T-helper 2 cell treated with Interferon-gamma antibody and Interleukin-4, amounts not matched to agents 100 ng/mL and 5 ng/mL, for 36 hours (primary cell): ENCODE results near the gene UBL4A. TPM values are rescaled to one million over a fixed set of nuclear protein-coding genes. Genes with fewer than 3 reads are reported as not detected.

Source experiments
- intact Hi-C: fragments of 100-400 bp; cut with micrococcal nuclease; formaldehyde crosslinking; loops from one replicate; pipeline ENCODE4 v1.15.1; 2023
- total RNA-seq: library from RNA; stranded (reverse); gene quantifications from 2 replicates; pipeline ENCODE4 v1.2.3, GENCODE V29; 2022

UBL4A gene
- total RNA-seq, 1 donor from 2014 or later: 43.7 TPM

- intact Hi-C loops: loop anchor here (5.0 kb wide), 1 partner anchor 35 kb away; the partner anchor contains the start of gene LAGE3
These were observed 44.3 kb downstream of the UBL4A start for GRCh38 chrX:154441984-154442707.

- intact Hi-C loops: loop anchor here (5.0 kb wide), 1 partner anchor 36 kb away; the partner anchor contains the start of gene LAGE3
These were observed 44.9 kb downstream of the UBL4A start for GRCh38 chrX:154441564-154441963.

GRCh38 chrX:154440623-154441357, 45.6 kb downstream of the UBL4A start:
- intact Hi-C loops: loop anchor here (5.0 kb wide), 1 partner anchor 37 kb away; the partner anchor contains the start of gene LAGE3

GRCh38 chrX:154439841-154440240, 46.6 kb downstream of the UBL4A start:
- intact Hi-C loops: loop anchor here (5.0 kb wide), 2 partner anchors 37 to 43 kb away; partner anchors contain the start of genes LAGE3 and RPL10

- intact Hi-C loops: loop anchor here (2.0 to 5.0 kb wide), 2 partner anchors 41 to 67 kb away; partner anchors contain the start of gene RPL10
These were observed 48.2 kb downstream of the UBL4A start for GRCh38 chrX:154437971-154438893.

- intact Hi-C loops: loop anchor here (1.0 to 5.0 kb wide), 3 partner anchors 9 to 66 kb away; partner anchors contain the start of genes ATP6AP1 and RPL10
These were observed 49.2 kb downstream of the UBL4A start, which contains the start of gene GDI1 for GRCh38 chrX:154436983-154437752. GDI1 (plus strand) TSS chrX:154437154; CDS start chrX:154437255, 101 bp downstream.

- intact Hi-C loops: loop anchor here (1.0 to 5.0 kb wide), 3 partner anchors 8 to 66 kb away; partner anchors contain the start of genes ATP6AP1 and RPL10
These were observed 49.9 kb downstream of the UBL4A start for GRCh38 chrX:154436374-154436982.

GRCh38 chrX:154435171-154435733, 51.2 kb downstream of the UBL4A start:
- intact Hi-C loops: loop anchor here (5.0 kb wide), 1 partner anchor 38 kb away; the partner anchor contains the start of gene RPL10

- intact Hi-C loops: loop anchor here (5.0 kb wide), 1 partner anchor 37 kb away; the partner anchor contains the start of gene RPL10
These were observed 51.8 kb downstream of the UBL4A start for GRCh38 chrX:154434394-154435168.

Other genes starting within 250 kb of the UBL4A start
- gene OPN1MW3, start 229.0 kb downstream of the UBL4A start, total RNA-seq: not detected in 2 replicates
- not detected in 2 replicates for gene TEX28, start 191.5 kb downstream of the UBL4A start, total RNA-seq
- gene TKTL1, start 190.8 kb downstream of the UBL4A start, total RNA-seq: 0.98 and 1.0 TPM in 2 replicates
- gene FLNA, start 112.0 kb downstream of the UBL4A start, total RNA-seq: 1,245 and 1,271 TPM in 2 replicates
- 56.4 and 61.3 TPM in 2 replicates for gene EMD, start 107.3 kb downstream of the UBL4A start, total RNA-seq
- 3,046 and 3,070 TPM in 2 replicates for gene RPL10, start 88.2 kb downstream of the UBL4A start, total RNA-seq
- 21.2 and 24.8 TPM in 2 replicates for gene DNASE1L1, start 77.4 kb downstream of the UBL4A start, total RNA-seq
- 95.9 and 97.3 TPM in 2 replicates for gene TAFAZZIN, start 75.1 kb downstream of the UBL4A start, total RNA-seq
- 43.2 and 46.1 TPM in 2 replicates for gene ATP6AP1, start 57.9 kb downstream of the UBL4A start, total RNA-seq
- 99.0 and 102 TPM in 2 replicates for gene GDI1, start 49.5 kb downstream of the UBL4A start, total RNA-seq
- 65.3 and 74.3 TPM in 2 replicates for gene FAM50A, start 42.5 kb downstream of the UBL4A start, total RNA-seq
- 29.0 and 29.8 TPM in 2 replicates for gene PLXNA3, start 28.3 kb downstream of the UBL4A start, total RNA-seq
- 50.6 and 52.5 TPM in 2 replicates for gene LAGE3, start 7.3 kb downstream of the UBL4A start, total RNA-seq
- 22.1 and 22.3 TPM in 2 replicates for gene SLC10A3, start 4.0 kb upstream of the UBL4A start, total RNA-seq
- 30.5 and 32.4 TPM in 2 replicates for gene FAM3A, start 29.6 kb upstream of the UBL4A start, total RNA-seq
- 67.9 and 68.2 TPM in 2 replicates for gene G6PD, start 60.2 kb upstream of the UBL4A start, total RNA-seq
- 41.9 and 45.1 TPM in 2 replicates for gene IKBKG, start 61.0 kb upstream of the UBL4A start, total RNA-seq
- not detected in 2 replicates for gene CTAG1A, start 98.5 kb upstream of the UBL4A start, total RNA-seq
- not detected in 2 replicates for gene CTAG1B, start 132.7 kb upstream of the UBL4A start, total RNA-seq
- gene CTAG2, start 167.0 kb upstream of the UBL4A start, total RNA-seq: not detected in 2 replicates